Measurements from ENCODE around the gene NCOR2.

DNA sequence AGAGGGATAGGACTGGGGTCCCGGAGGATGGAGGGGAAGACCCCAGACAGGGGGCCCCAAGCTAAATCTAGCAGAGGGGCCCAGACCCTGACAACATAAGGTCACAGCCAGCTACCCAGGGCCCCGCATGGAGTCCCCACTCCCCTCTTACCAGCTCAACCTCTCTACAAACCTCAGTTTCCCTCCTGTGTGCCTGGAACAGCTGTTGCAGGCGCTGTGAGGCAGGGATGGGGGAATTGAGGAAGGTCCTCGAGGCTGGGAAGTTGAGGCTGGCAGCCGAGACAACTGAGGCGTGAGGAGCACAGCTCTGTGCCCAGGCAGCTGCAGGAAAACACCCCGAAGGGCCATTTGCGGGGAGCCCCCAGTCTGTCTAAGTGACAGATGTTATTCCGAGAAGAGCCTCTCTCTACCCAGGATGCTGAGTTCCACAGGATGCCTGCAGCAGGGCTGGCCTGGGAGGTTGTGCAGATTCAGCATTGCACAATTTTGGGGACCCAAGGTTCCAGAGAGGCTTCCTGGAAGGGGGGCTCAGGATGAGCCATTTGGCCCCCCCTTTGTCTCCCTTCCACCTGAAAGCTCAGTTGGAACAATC is 42.7 kb upstream of the NCOR2 start:
- TF ChIP-seq CTCF (IDR thresholded peaks at IDR 0.05) (no peak), POLR2A (IDR thresholded peaks at IDR 0.05) (no peak)

All from heart left ventricle (tissue), 13 donors.